Activated T-helper 1 cell treated with anti-CD3 and anti-CD28 coated beads, Interleukin-12 subunit alpha, Interleukin-12 subunit beta, Interleukin-2, Interleukin-4 antibody, amounts not matched to agents 30 ng/mL and 10 ng/mL and 1 ng/mL, durations not matched to agents 14 hours and 24 hours and 36 hours (primary cell): ENCODE results near the gene PTTG1IP. TPM values are rescaled to one million over a fixed set of nuclear protein-coding genes. Genes with fewer than 3 reads are reported as not detected.

ENCODE experiments used
- DNase-seq: peaks from one replicate; pipeline ENCODE4 v3.0.0; 2021; ENCODE audit warnings: low spot score
- H3K27ac Mint-ChIP-seq: one replicate; pipeline ENCODE4 v1.8.0; 2021; ENCODE audit warnings: mild to moderate bottlenecking, mixed read lengths
- H3K27me3 Mint-ChIP-seq: one replicate; pipeline ENCODE4 v1.8.0; 2022; ENCODE audit warnings: mild to moderate bottlenecking, moderate library complexity, mixed read lengths; ENCODE audit not compliant: insufficient read depth
- H3K36me3 Mint-ChIP-seq: one replicate; pipeline ENCODE4 v1.8.0; 2021; ENCODE audit warnings: low read depth, mixed read lengths
- H3K4me1 Mint-ChIP-seq: one replicate; pipeline ENCODE4 v1.8.0; 2021; ENCODE audit warnings: low read depth, mixed read lengths
- H3K4me3 Mint-ChIP-seq: one replicate; pipeline ENCODE4 v1.8.0; 2021; ENCODE audit warnings: mild to moderate bottlenecking, moderate library complexity, mixed read lengths
- H3K9me3 Mint-ChIP-seq: one replicate; pipeline ENCODE4 v1.8.0; 2021; ENCODE audit warnings: mixed read lengths
- intact Hi-C: fragments of 100-400 bp; cut with micrococcal nuclease; formaldehyde crosslinking; loops from one replicate; pipeline ENCODE4 v1.15.1; 2024
- total RNA-seq: library from RNA; stranded (reverse); gene quantifications from 2 replicates; pipeline ENCODE4 v1.2.3, GENCODE V29; 2022

The PTTG1IP gene
- total RNA-seq, 1 donor from 2014 or later = 46.7 TPM

DNA sequence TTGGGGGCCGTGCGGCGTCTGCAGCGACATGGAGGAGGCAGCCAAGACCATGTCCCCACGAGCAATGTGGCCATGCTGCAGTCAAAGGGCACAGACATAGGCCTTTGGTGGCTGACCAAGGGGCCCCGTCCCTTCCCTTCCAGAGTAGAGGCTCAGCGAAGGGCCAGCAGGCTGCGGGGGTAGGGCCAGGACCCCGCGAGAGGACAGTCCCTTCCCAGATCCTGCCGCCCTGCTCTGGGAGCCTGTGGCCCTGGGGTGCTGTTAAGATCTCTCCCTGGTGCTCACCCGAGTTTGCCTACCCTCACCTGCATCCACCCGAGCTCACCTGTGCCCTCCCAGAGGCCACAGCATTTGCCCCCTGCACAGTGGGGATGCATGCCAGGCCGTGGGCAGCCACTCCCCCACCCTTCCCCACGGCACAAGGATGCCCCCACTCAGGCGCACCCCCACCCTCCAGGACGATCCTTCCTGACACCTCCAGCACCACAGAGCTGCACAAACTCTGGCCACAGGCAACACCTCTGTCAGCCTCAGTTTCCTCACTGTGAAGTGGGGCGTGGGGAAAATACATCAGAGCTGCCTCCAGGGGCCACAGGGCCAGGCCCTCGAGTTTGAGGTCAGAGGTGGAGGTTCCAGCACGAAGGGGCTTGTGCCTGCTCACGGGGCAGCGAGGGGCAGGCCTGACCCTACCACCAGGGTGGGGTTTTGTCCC is 31.7 kb upstream of the PTTG1IP start:
- Mint-ChIP-seq H3K9me3 (no peaks in the 10 kb centered on the region), H3K36me3 (peaks cover 59% of the 10 kb centered on the region)

GRCh38 chr21:44904141-44904923 is 30.8 kb upstream of the PTTG1IP start:
- intact Hi-C loops = no loop called here
- Mint-ChIP-seq H3K36me3 (peaks cover 57% of the 10 kb centered on the region), H3K4me3 (no peak overlapping the region), H3K27me3 (no peaks in the 10 kb centered on the region), H3K27ac (peak overlapping the region; percentile 0), H3K9me3 (no peaks in the 10 kb centered on the region), H3K4me1 (peaks cover 10% of the 10 kb centered on the region)
- DNase-seq = no peak

More for the DNA sequence above, 31.7 kb upstream of the PTTG1IP start:
- peaks cover 17% of the 10 kb centered on the region for H3K4me1 Mint-ChIP-seq
- no peaks in the 10 kb centered on the region for H3K27me3 Mint-ChIP-seq
- H3K27ac Mint-ChIP-seq = peak overlapping the region; percentile 18
- intact Hi-C loops = no loop called here
- DNase-seq = no peak
- no peak overlapping the region for H3K4me3 Mint-ChIP-seq

DNA sequence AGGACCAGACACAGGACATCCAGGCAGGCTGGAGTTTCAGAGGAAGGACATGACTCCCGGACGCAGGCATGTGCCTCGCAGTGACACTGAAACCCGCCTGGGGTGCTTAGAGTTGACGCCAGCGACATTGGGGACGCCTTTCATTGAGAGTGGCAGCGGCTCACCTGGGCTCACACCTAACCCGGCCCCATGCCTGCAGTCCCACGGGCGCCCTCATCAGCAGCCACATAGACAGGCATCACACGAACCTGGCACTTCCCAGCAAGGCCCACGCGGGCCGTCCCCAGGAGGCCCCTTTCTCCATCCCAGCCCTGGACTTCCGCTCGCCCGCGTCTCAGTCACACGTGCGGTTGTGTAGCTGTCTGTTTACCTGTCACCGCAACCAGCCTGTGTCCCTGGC is 30.2 kb upstream of the PTTG1IP start:
- Mint-ChIP-seq H3K27me3 (no peaks in the 10 kb centered on the region), H3K36me3 (peaks cover 53% of the 10 kb centered on the region), H3K4me1 (peaks cover 4% of the 10 kb centered on the region), H3K27ac (no peak overlapping the region), H3K9me3 (no peaks in the 10 kb centered on the region), H3K4me3 (no peak overlapping the region)
- intact Hi-C loops = no loop called here
- DNase-seq = no peak

DNA sequence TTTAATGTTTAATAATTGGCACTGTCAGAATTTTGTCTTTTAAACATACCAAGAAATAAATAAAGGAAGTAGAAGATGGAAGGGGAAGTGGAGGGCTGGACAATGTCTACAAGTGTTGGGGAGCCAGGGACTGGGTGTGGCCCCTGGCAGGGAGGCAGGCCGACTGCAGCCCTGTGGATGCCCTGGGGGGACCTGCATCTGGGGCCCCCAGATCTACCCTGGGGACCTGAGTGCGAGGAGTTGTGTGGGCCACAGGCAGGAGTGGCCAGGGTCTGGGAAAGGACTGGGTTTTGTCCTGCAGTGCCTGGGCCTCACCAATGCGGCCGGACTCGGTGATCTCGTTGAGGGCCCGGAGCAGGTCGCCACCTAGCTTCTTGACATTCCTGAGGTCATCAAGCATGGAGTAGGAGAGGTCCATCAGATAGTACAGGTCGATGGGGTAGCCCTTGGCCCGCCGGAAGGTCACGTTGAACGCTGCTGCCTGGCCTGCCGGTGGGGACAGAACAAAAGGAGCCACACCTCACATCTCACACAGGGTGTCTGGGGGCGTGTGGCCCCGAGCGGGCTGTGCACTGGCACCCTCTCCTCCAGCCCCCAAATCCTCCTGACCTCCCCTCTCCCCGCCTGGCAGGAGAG is 29.7 kb upstream of the PTTG1IP start:
- H3K27ac Mint-ChIP-seq = peak overlapping the region; percentile 14
- H3K4me1 Mint-ChIP-seq = no peaks in the 10 kb centered on the region
- H3K36me3 Mint-ChIP-seq = peaks cover 54% of the 10 kb centered on the region
- DNase-seq = no peak
- intact Hi-C loops = no loop called here
- H3K9me3 Mint-ChIP-seq = no peaks in the 10 kb centered on the region
- H3K27me3 Mint-ChIP-seq = no peaks in the 10 kb centered on the region
- H3K4me3 Mint-ChIP-seq = no peak overlapping the region

- no peak overlapping the region for H3K4me3 Mint-ChIP-seq
- no peaks in the 10 kb centered on the region for H3K4me1 Mint-ChIP-seq
- DNase-seq = no peak
- H3K9me3 Mint-ChIP-seq = no peaks in the 10 kb centered on the region
- peak overlapping the region; percentile 14 for H3K27ac Mint-ChIP-seq
- intact Hi-C loops = no loop called here
- H3K36me3 Mint-ChIP-seq = peaks cover 55% of the 10 kb centered on the region
- H3K27me3 Mint-ChIP-seq = no peaks in the 10 kb centered on the region
Observed at GRCh38 chr21:44902268-44903049, 29.0 kb upstream of the PTTG1IP start.

- no peaks in the 10 kb centered on the region for H3K27me3 Mint-ChIP-seq
- DNase-seq = no peak
- no peak overlapping the region for H3K4me3 Mint-ChIP-seq
- no peak overlapping the region for H3K27ac Mint-ChIP-seq
- H3K36me3 Mint-ChIP-seq = peaks cover 53% of the 10 kb centered on the region
- intact Hi-C loops = no loop called here
- no peaks in the 10 kb centered on the region for H3K9me3 Mint-ChIP-seq
- no peaks in the 10 kb centered on the region for H3K4me1 Mint-ChIP-seq
Observed at GRCh38 chr21:44901391-44902074, 28.0 kb upstream of the PTTG1IP start.

GRCh38 chr21:44900559-44901251 is 27.2 kb upstream of the PTTG1IP start:
- Mint-ChIP-seq H3K9me3 (no peaks in the 10 kb centered on the region), H3K27ac (no peak overlapping the region), H3K36me3 (peaks cover 52% of the 10 kb centered on the region), H3K27me3 (no peaks in the 10 kb centered on the region), H3K4me1 (no peaks in the 10 kb centered on the region), H3K4me3 (no peak overlapping the region)
- no peak for DNase-seq
- intact Hi-C loops = no loop called here

- Mint-ChIP-seq H3K27ac (no peak overlapping the region), H3K36me3 (peaks cover 52% of the 10 kb centered on the region), H3K27me3 (no peaks in the 10 kb centered on the region), H3K9me3 (no peaks in the 10 kb centered on the region), H3K4me1 (no peaks in the 10 kb centered on the region), H3K4me3 (no peak overlapping the region)
- intact Hi-C loops = no loop called here
- no peak for DNase-seq
Observed at GRCh38 chr21:44899768-44900558, 26.5 kb upstream of the PTTG1IP start.

- H3K27ac Mint-ChIP-seq = no peak overlapping the region
- intact Hi-C loops = no loop called here
Observed at GRCh38 chr21:44898851-44899767, 25.6 kb upstream of the PTTG1IP start.

GRCh38 chr21:44898011-44898488 is 24.6 kb upstream of the PTTG1IP start:
- Mint-ChIP-seq H3K36me3 (peaks cover 42% of the 10 kb centered on the region), H3K27ac (no peak overlapping the region), H3K4me1 (peaks cover 7% of the 10 kb centered on the region), H3K27me3 (no peaks in the 10 kb centered on the region), H3K9me3 (no peaks in the 10 kb centered on the region), H3K4me3 (no peak overlapping the region)
- intact Hi-C loops = no loop called here
- DNase-seq = no peak

More at GRCh38 chr21:44898851-44899767, 25.6 kb upstream of the PTTG1IP start:
- no peak for DNase-seq
- Mint-ChIP-seq H3K9me3 (no peaks in the 10 kb centered on the region), H3K27me3 (no peaks in the 10 kb centered on the region), H3K4me3 (no peak overlapping the region), H3K4me1 (no peaks in the 10 kb centered on the region), H3K36me3 (peaks cover 46% of the 10 kb centered on the region)
